Neutrophil (primary cell): ENCODE results near the gene ERI2.

Experiments used
- H3K27ac ChIP-seq: fragments of 200-600 bp; sonication (generic); 2 replicates; pipeline ENCODE4 v1.5.1; 2016; ENCODE audit warnings: mild to moderate bottlenecking, moderate library complexity
- H3K27me3 ChIP-seq: fragments of 200-600 bp; sonication (generic); 2 replicates; pipeline ENCODE4 v1.6.0; 2016; ENCODE audit warnings: mild to moderate bottlenecking
- H3K36me3 ChIP-seq: fragments of 200-600 bp; sonication (generic); 2 replicates; pipeline ENCODE4 v1.5.1; 2017
- H3K4me1 ChIP-seq, 2 experiments: fragments of 200-600 bp in 1 of 2; sonication (generic) in 1 of 2; 1 replicate in 1 of 2; 2 replicates in 1 of 2; pipeline versions ENCODE4 v1.5.1 to v1.6.1; 2013 to 2016; ENCODE audit warnings: low read depth in 1 of 2, low read length in 1 of 2, mild to moderate bottlenecking in 1 of 2, moderate library complexity in 1 of 2; ENCODE audit not compliant: control insufficient read depth in 1 of 2, insufficient read depth in 1 of 2
- H3K4me3 ChIP-seq, 2 experiments: fragments of 200-600 bp in 1 of 2; sonication (generic) in 1 of 2; 1 replicate in 1 of 2; 2 replicates in 1 of 2; pipeline ENCODE4 v1.5.1; 2013 to 2016; ENCODE audit warnings: low read depth in 1 of 2, low read length in 1 of 2, mild to moderate bottlenecking in 1 of 2, moderate library complexity in 1 of 2
- H3K9me3 ChIP-seq: fragments of 200-600 bp; sonication (generic); 2 replicates; pipeline ENCODE4 v1.5.1; 2016
- TF ChIP-seq, protein P1 (sequence below): fragments of 200-600 bp; sonication (generic); IDR thresholded peaks from 2 replicates; pipeline ENCODE4 v1.5.1; 2016; ENCODE audit warnings: antibody characterized with exemption

Gene ERI2

DNA sequence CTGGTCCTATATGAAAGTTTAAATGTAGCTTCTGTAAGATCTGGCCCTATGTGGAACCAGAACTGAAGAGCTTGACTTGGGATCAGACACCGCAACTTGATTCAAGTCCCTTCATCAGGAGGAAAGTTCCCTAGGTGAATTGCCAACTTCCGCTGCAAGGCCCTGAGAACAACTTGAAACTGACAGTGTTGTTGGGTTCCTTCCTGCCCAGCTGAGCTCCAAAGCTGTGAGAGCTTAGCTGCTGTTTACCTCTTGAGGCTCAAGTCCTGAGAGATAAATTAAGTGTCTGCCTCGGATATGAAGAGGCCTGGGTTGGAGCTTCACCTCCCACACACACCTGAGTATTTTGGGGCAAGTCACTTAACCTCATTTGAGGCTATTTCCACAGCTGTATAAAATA lies 44.7 kb upstream of the ERI2 start:
- Histone ChIP-seq H3K36me3 (peaks cover 8% of the 10 kb centered on the region), H3K9me3 (no peaks in the 10 kb centered on the region), H3K4me1 (peaks cover 8 to 15% of the 10 kb centered on the region in 2 experiments), H3K4me3 (no peak overlapping the region), H3K27ac (peak overlapping the region; percentile 16), H3K27me3 (no peaks in the 10 kb centered on the region)
- TF ChIP-seq, protein P1, sequence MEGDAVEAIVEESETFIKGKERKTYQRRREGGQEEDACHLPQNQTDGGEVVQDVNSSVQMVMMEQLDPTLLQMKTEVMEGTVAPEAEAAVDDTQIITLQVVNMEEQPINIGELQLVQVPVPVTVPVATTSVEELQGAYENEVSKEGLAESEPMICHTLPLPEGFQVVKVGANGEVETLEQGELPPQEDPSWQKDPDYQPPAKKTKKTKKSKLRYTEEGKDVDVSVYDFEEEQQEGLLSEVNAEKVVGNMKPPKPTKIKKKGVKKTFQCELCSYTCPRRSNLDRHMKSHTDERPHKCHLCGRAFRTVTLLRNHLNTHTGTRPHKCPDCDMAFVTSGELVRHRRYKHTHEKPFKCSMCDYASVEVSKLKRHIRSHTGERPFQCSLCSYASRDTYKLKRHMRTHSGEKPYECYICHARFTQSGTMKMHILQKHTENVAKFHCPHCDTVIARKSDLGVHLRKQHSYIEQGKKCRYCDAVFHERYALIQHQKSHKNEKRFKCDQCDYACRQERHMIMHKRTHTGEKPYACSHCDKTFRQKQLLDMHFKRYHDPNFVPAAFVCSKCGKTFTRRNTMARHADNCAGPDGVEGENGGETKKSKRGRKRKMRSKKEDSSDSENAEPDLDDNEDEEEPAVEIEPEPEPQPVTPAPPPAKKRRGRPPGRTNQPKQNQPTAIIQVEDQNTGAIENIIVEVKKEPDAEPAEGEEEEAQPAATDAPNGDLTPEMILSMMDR, result no peak

GRCh38 chr16:20849589-20850390 lies 43.5 kb upstream of the ERI2 start:
- Histone ChIP-seq H3K4me1 (peaks cover 13 to 20% of the 10 kb centered on the region in 2 experiments), H3K36me3 (no peaks in the 10 kb centered on the region), H3K27me3 (no peaks in the 10 kb centered on the region), H3K27ac (no peak overlapping the region), H3K4me3 (no peak overlapping the region), H3K9me3 (no peaks in the 10 kb centered on the region)
- TF ChIP-seq, protein P1, result peak; percentile 97

DNA sequence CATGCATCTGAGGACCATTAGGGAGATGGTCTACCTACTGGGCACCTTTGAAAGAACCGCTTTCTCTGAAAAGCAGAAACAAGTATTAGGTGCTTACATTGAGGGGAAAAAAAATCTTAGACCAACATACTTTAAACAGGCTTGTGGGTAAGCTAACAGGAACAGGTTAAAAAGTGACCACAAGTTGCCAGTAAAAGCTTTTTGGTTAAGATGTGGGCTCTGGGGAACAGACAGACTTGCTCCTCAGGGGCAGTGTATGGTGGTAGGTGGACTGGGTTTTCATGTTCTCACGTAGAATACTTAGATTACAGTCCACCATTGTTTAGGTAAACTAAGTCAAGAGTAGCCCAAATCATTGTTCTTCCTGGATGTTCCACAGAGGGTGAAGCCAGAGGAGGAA lies 41.3 kb upstream of the ERI2 start:
- Histone ChIP-seq H3K27ac (no peak overlapping the region), H3K9me3 (no peaks in the 10 kb centered on the region), H3K4me3 (no peak overlapping the region), H3K36me3 (no peaks in the 10 kb centered on the region), H3K27me3 (no peaks in the 10 kb centered on the region), H3K4me1 (peaks cover 23 to 33% of the 10 kb centered on the region in 2 experiments)
- TF ChIP-seq, protein P1, result no peak

DNA sequence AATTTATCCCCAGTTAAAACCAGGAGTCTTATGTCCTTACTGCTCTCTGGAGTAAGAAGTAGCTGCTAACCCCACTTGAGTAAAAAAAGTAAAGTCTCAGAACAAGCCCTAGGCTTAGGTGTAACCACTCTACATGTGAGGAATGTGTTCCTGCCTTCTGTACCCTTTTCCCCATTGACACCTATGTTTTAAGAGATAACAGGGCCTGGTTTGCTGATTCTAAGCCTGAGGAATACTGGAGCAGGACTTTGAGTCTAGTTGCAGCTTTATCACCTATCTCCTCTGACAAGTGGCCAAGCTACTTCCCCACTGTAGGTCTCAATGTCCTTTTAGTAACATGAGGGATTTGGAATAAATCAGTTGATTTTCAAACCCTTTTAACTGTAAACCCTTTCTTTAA lies 40.3 kb upstream of the ERI2 start:
- no peak overlapping the region for H3K4me3 ChIP-seq
- no peak overlapping the region for H3K27ac ChIP-seq
- no peaks in the 10 kb centered on the region for H3K27me3 ChIP-seq
- H3K4me1 ChIP-seq, result peaks cover 30 to 41% of the 10 kb centered on the region in 2 experiments
- H3K9me3 ChIP-seq, result no peaks in the 10 kb centered on the region
- H3K36me3 ChIP-seq, result no peaks in the 10 kb centered on the region
- TF ChIP-seq, protein P1, result no peak

- Histone ChIP-seq H3K4me3 (no peak overlapping the region), H3K4me1 (peaks cover 30 to 38% of the 10 kb centered on the region in 2 experiments), H3K27ac (no peak overlapping the region), H3K36me3 (no peaks in the 10 kb centered on the region), H3K27me3 (no peaks in the 10 kb centered on the region), H3K9me3 (no peaks in the 10 kb centered on the region)
- TF ChIP-seq, protein P1, result no peak
Measured at GRCh38 chr16:20846030-20846429, 39.8 kb upstream of the ERI2 start.
